Liver (tissue), 3 donors: ENCODE results near the gene RBPJ.

ENCODE experiments used
- CTCF ChIP-seq: fragments of 150-350 bp; IDR thresholded peaks from 2 replicates; pipeline ENCODE4 v1.5.1; 2017; ENCODE audit warnings: improper control_type of control experiment, low read depth, low read length; ENCODE audit not compliant: missing input control
- HNF4G ChIP-seq: IDR thresholded peaks from 2 replicates; pipeline ENCODE4 v1.6.1; 2016; ENCODE audit warnings: antibody characterized with exemption
- MAX ChIP-seq: IDR thresholded peaks from 2 replicates; pipeline ENCODE4 v1.6.1; 2016; ENCODE audit warnings: antibody characterized with exemption
- RAD21 ChIP-seq, 2 donors: IDR thresholded peaks; 2 replicates each; pipeline ENCODE4 v1.6.1; 2016; ENCODE audit warnings: antibody characterized with exemption in 2 of 2, mild to moderate bottlenecking in 2 of 2
- REST ChIP-seq: IDR thresholded peaks from 2 replicates; pipeline ENCODE4 v1.6.1; 2016; ENCODE audit warnings: antibody characterized with exemption, mild to moderate bottlenecking
- TAF1 ChIP-seq: conservative IDR thresholded peaks from 2 replicates; pipeline ENCODE4 v1.6.1; 2016; ENCODE audit warnings: antibody characterized with exemption, mild to moderate bottlenecking
- donor health status: healthy.
- donor health status: healthy.

- TF ChIP-seq RAD21 (IDR thresholded peaks at IDR 0.05) (no peak), CTCF (no peak), MAX (no peak), HNF4G (no peak), REST (no peak), TAF1 (no peak)
Measured at GRCh38 chr4:26307037-26307800, 13.6 kb upstream of the RBPJ start.
